ENCODE measurements around the gene THRB.

The THRB gene

DNA sequence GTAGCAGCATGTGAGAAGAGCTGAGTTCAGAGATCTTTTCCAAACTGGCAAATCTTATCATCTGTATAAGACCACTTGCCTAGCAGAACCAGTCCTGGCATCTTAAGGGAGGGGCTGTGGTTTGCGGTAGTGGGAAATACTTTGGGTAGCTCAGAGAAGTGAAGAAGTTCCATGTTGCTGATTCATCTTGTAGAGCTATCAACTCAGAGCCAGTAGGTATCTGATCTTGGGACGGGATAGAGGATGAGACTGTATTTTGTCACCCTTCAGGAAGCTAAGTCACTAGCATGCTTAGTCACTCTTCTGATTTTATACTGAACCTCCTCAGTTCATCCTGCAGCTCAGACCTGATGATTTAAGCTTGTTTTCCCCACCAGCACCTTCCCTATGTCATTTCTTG, 338.2 kb downstream of the THRB start:
- Histone ChIP-seq H3K9ac (ENCODE audit: low read depth, low read length) (no peak overlapping the region), H3K36me3 (ENCODE audit: insufficient read depth, low read length) (no peaks in the 10 kb centered on the region), H3K4me1 (ENCODE audit: insufficient read depth, low read length) (peaks cover 16% of the 10 kb centered on the region; the same call in 1 of the 2 replicates), H3K9me3 (ENCODE audit: control insufficient read depth, insufficient read depth, low read length) (no peaks in the 10 kb centered on the region)

DNA sequence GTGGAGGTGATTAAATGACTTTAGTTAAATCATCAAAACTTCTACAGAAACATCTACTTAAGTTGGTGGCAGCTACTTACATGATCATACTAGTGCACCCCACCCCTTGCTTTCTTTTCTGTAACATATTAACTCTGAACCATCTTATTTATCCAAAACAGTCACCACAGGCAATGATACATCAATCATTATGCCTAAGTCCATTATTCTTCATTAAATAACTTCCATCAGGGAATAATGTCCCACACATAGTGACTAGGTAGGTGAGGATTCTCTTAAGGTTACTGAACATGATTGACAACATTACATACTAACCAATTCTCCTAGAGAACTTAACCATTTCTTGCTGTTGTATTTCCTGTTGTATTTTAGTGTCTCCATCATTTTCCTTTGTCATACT, 339.4 kb downstream of the THRB start:
- peaks cover 9% of the 10 kb centered on the region; the same call in 1 of the 2 replicates for H3K4me1 ChIP-seq (ENCODE audit: insufficient read depth, low read length)
- H3K36me3 ChIP-seq (ENCODE audit: insufficient read depth, low read length), result no peaks in the 10 kb centered on the region
- H3K9me3 ChIP-seq (ENCODE audit: control insufficient read depth, insufficient read depth, low read length), result no peaks in the 10 kb centered on the region
- H3K9ac ChIP-seq (ENCODE audit: low read depth, low read length), result no peak overlapping the region

DNA sequence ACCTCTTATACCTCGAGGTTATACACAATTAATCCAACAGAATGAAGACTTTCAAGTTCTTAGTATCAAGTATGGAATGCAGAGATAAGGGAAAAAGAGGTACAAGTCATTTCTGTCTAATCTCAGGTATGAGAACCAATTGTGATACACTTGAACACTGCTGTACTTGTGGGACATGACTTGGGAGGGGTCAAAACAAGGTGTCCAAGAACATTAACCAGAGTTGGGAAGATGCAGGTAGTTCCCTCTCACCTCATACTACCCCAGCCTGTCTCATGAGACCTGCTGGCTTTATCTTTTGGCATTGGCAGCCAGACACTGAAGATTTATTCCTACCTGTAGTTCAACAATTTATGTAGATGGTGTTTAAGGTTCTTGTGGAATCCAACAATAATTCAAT, 339.9 kb downstream of the THRB start:
- H3K4me1 ChIP-seq (ENCODE audit: insufficient read depth, low read length), result peaks cover 9% of the 10 kb centered on the region; the same call in 1 of the 2 replicates
- H3K9ac ChIP-seq (ENCODE audit: low read depth, low read length), result no peak overlapping the region
- H3K9me3 ChIP-seq (ENCODE audit: control insufficient read depth, insufficient read depth, low read length), result no peaks in the 10 kb centered on the region
- no peaks in the 10 kb centered on the region for H3K36me3 ChIP-seq (ENCODE audit: insufficient read depth, low read length)

DNA sequence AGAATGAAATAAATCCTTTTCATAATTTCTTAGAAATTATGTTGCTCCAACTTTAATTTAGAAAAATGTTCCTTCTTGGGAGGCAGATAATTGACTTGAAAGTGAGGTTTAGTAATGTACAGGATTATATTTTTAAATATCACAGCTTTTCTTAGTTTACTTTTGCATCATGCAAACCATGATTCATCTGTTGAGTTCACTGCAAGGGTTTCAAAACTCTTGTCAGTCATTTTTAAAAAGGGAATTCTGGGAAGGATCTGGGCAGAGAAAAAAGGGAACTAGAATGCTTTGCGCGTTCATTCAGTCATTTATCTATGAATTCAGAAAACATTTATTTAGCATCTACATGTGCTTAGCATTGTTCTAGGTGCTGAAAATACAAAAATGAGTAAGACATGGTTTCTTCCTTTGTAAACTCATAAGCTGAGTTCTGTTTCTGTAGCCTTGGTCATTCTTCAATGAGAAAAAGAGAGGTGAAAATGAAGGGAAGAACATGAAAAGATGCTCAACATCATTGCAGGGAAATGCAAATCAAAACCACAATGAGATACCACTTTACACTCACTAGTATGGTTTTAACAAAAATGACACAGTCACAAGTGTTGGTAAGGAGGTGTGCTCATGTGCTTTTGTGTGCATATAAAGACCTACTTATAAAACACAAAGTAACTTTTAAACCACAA, 340.5 kb downstream of the THRB start:
- Histone ChIP-seq H3K36me3 (ENCODE audit: insufficient read depth, low read length) (no peaks in the 10 kb centered on the region), H3K9me3 (ENCODE audit: control insufficient read depth, insufficient read depth, low read length) (no peaks in the 10 kb centered on the region), H3K9ac (ENCODE audit: low read depth, low read length) (no peak overlapping the region), H3K4me1 (ENCODE audit: insufficient read depth, low read length) (peaks cover 9% of the 10 kb centered on the region; the same call in 1 of the 2 replicates)

DNA sequence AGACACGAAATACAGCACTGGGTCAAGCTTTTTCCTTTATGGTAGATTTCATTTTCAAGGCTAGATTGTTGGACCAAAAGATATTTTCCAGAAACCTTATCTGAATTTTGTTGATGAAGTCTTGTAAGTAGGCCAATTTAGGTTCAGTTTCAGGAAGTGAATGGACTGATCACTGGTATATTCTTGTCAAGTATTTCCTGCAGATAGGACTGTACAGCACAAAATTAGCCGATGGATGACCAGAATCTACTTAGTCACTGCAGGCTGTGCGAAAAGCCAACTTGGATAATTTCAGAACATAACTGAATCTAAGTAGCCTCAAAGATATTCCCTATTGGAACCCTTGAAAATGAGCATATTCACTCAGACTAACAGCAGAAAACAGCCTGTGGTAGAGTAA, 343.1 kb downstream of the THRB start:
- H3K36me3 ChIP-seq (ENCODE audit: insufficient read depth, low read length), result no peaks in the 10 kb centered on the region
- H3K4me1 ChIP-seq (ENCODE audit: insufficient read depth, low read length), result peaks cover 3% of the 10 kb centered on the region; the same call in 1 of the 2 replicates
- H3K9me3 ChIP-seq (ENCODE audit: control insufficient read depth, insufficient read depth, low read length), result no peaks in the 10 kb centered on the region
- no peak overlapping the region for H3K9ac ChIP-seq (ENCODE audit: low read depth, low read length)

DNA sequence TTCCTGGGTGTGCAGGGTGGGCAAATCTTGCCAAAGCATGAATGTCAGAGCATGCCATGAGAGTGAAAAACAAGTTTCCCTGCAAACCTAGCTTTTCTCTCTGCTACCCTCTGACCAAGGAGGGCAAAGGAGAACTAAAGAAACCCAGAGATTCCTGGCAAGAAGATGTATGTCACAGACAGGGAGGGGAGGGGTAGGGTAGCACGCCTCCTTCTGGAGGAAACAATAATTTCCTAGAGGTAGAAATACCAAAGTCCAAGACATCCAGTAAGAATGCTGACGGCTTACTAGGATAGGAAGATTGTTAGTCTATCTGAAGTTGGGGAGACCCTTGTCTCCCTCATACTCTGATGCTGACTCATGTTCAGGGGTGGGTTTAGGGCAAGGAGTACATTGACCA, 345.6 kb downstream of the THRB start:
- no peak overlapping the region for H3K9ac ChIP-seq (ENCODE audit: low read depth, low read length)
- H3K4me1 ChIP-seq (ENCODE audit: insufficient read depth, low read length), result no peaks in the 10 kb centered on the region
- H3K9me3 ChIP-seq (ENCODE audit: control insufficient read depth, insufficient read depth, low read length), result no peaks in the 10 kb centered on the region
- H3K36me3 ChIP-seq (ENCODE audit: insufficient read depth, low read length), result no peaks in the 10 kb centered on the region

DNA sequence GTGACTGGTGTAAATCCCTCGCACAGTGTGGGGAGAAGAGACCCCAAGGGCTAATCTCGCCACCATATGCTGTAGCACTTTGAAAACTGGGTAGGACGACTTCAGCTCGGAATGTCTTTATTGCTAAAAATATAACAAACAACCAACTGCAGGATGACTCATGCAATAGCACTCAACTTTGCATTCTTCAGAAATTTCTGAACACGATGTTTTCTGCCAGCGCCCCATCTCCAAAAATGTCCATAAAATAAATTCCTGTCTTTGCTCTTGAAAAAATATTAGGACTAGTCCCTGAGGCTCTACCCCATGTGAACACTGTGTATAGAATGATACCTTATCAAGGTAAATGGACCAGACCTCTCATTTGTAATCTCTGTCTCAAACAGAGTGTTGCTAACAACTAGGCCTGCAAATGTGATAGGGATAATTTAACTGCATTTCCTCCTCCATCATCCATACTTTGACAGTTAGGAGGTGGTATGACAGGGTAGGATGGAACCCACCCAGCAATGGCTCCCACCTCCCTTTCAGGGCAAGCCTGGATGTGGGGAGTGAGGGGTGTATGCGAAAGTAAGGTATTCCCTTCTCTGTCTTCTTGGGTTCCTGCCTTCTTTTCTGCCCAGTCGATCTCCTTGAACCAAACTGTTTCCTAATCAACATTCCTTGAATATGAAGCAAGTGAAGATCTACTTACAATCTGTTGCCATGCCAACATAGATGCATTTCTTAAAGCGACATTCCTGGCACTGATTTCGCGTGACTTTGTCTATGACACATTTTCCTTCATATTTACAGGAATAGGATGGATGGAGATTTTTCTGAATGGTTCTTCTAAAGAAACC, 348.4 kb downstream of the THRB start:
- H3K9me3 ChIP-seq (ENCODE audit: control insufficient read depth, insufficient read depth, low read length), result no peaks in the 10 kb centered on the region
- no peak overlapping the region for H3K9ac ChIP-seq (ENCODE audit: low read depth, low read length)
- no peaks in the 10 kb centered on the region for H3K4me1 ChIP-seq (ENCODE audit: insufficient read depth, low read length)
- no peaks in the 10 kb centered on the region for H3K36me3 ChIP-seq (ENCODE audit: insufficient read depth, low read length)

DNA sequence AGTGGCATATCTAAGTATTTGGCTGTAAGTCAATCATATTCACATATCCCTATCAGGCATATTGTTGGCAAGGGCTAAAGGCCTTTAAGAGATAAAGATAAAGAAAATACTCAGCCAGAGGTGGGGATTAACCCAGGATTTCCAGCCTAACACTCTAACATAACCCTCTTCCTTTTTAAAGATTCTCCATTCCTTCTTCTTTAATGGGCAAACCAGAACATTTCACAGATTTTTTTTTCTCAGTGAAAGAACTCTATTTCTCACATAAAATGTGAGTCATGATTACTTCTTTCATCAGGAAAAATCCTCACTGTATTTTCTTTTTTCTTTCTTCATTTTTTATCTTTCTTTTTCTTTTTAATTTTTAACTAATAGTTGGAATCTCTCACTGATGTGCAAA, 349.2 kb downstream of the THRB start:
- no peaks in the 10 kb centered on the region for H3K9me3 ChIP-seq (ENCODE audit: control insufficient read depth, insufficient read depth, low read length)
- H3K36me3 ChIP-seq (ENCODE audit: insufficient read depth, low read length), result no peaks in the 10 kb centered on the region
- H3K9ac ChIP-seq (ENCODE audit: low read depth, low read length), result no peak overlapping the region
- H3K4me1 ChIP-seq (ENCODE audit: insufficient read depth, low read length), result no peaks in the 10 kb centered on the region

DNA sequence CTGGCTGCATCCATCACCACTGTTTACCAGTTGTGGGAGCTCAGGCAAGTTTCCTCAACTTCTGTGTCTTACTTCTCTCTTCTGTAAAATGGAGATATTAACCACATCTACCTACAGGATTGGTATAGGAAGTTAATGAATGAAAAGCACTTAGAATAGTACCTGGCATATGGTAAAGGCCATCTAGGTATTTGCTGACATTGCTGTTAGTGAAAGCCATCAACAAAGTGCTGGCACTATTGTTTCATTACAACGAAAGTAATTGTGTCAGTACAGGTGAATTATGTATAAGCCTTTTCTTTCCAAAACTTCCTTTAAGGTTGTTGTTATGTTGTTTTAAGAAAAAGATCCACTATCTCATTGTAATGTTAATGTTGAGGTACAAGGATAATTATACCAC, 352.5 kb downstream of the THRB start:
- Histone ChIP-seq H3K9me3 (ENCODE audit: control insufficient read depth, insufficient read depth, low read length) (no peaks in the 10 kb centered on the region), H3K9ac (ENCODE audit: low read depth, low read length) (no peak overlapping the region), H3K4me1 (ENCODE audit: insufficient read depth, low read length) (no peaks in the 10 kb centered on the region), H3K36me3 (ENCODE audit: insufficient read depth, low read length) (no peaks in the 10 kb centered on the region)

DNA sequence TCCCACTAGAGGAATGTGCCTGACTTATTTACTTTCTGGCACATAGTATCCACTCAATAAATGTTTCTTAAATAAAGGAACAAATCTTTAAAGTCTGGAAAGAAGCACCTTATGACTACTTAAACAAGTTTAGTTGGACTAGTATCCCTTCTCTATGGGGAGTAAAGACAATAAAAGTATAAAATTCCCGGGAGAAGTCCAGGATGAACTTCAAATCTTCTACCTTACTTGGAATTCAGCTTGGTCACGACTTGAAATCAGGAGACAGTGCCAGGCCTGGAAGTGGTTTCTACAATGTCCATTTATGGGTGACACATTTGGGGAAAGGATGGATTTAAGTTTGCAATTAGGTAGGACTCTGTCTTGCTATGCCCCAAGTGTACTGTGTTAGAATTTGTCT, 353.1 kb downstream of the THRB start:
- no peak overlapping the region for H3K9ac ChIP-seq (ENCODE audit: low read depth, low read length)
- H3K9me3 ChIP-seq (ENCODE audit: control insufficient read depth, insufficient read depth, low read length), result no peaks in the 10 kb centered on the region
- H3K4me1 ChIP-seq (ENCODE audit: insufficient read depth, low read length), result no peaks in the 10 kb centered on the region
- no peaks in the 10 kb centered on the region for H3K36me3 ChIP-seq (ENCODE audit: insufficient read depth, low read length)

DNA sequence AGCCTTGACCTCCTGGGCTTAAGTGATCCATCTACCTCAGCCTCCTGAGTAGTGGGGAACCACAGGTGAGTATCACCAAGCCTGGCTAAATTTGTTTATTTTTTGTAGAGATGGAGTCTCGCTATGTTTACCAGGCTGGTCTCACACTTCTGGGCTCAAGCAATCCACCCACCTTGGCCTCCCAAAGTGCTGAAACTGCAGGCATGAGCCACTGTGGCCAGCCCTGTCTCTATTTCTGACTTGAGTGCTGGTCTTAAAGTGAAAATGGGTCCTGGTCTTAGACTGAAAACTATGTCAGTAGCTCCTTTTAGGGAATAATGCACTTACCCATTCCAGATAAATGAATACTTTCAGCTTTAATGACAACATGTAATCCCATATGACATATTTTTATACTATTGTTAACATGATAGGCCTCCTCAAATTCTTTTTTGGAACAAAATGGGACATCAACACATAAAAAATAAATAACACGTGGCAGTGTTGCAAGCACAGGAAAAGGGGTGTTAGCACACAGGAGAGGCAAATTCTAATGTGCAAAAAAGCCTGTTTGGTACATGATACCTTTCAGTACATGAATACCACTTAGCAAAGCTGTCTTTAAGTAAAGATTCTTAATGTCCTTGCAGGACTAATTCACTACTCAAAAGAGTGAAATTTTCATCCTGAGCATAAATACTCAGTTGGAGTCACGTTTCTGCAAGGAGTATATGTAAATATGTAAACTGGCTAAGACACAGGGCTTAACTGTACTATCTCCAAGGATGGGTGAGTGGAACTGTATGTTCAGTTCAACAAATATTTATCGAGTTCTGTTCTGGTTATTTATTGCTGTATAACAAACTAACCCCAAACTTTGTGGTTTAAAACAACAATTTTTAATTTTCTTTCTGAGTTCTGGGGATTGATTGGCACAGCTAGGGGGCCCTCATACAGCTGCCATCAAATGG, 354.9 kb downstream of the THRB start:
- no peaks in the 10 kb centered on the region for H3K9me3 ChIP-seq (ENCODE audit: control insufficient read depth, insufficient read depth, low read length)
- H3K36me3 ChIP-seq (ENCODE audit: insufficient read depth, low read length), result no peaks in the 10 kb centered on the region
- H3K4me1 ChIP-seq (ENCODE audit: insufficient read depth, low read length), result no peaks in the 10 kb centered on the region
- H3K9ac ChIP-seq (ENCODE audit: low read depth, low read length), result no peak overlapping the region

DNA sequence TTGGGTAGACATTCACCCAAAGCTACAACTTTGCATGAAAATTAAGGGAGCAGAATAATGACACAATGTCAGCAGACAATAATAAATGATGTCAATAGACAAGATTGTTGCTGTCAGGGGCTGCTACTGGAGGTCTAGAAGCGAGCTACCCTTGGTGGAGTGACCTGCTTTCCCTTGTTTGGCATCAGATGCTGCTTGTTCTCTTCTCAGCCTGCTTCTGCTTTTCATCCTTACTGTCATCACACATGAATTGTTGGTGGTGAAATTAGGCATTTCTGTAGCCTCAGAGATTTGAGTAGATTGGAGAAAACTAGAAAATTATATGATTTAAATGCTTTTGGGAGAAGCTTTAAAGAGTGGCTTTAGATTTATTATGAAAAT, 355.8 kb downstream of the THRB start:
- Histone ChIP-seq H3K36me3 (ENCODE audit: insufficient read depth, low read length) (no peaks in the 10 kb centered on the region), H3K4me1 (ENCODE audit: insufficient read depth, low read length) (no peaks in the 10 kb centered on the region), H3K9me3 (ENCODE audit: control insufficient read depth, insufficient read depth, low read length) (no peaks in the 10 kb centered on the region), H3K9ac (ENCODE audit: low read depth, low read length) (no peak overlapping the region)

DNA sequence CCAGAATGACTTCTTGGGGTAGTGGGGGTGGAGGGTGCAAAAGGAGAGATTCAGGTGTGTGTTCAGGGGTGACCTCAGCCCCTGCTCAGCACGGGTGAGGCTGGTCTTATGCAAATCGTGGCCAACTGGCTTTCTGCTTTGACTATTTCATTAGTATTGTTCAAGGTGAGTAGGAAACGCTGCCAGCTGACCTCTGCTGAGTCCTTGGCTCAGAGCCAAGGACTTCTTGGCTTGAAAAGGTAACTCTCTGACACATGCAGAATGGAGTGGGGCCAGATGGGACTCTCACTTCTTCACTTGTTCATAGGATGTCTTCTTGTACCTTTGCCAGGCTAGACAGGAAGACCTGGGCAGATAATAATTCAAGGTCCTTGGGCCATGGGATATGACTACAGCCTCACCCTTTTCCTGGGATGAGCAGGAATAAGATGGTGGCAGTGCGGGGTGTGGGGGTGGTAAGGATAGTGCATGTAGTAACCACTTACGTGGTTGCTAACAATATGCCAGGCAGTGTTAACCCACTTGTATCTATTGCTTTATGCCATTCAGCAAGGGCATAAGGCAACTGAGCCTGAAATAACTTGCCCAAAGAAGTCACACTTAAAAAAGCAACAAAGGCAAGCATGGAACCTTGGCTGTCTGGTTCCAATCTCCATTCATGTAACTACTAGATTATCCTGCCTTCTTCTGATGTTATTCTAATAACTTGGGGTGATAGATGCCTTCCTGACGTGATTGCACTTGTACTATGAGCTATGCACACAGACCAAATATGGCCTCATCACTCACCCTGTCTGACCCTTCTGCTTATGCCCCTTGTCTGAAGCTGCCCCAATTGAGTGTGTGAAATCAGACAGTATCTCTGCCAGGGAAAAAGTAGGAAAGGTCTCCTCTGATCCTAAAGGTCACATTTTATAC, 356.4 kb downstream of the THRB start:
- H3K9ac ChIP-seq (ENCODE audit: low read depth, low read length), result no peak overlapping the region
- no peaks in the 10 kb centered on the region for H3K9me3 ChIP-seq (ENCODE audit: control insufficient read depth, insufficient read depth, low read length)
- no peaks in the 10 kb centered on the region for H3K4me1 ChIP-seq (ENCODE audit: insufficient read depth, low read length)
- H3K36me3 ChIP-seq (ENCODE audit: insufficient read depth, low read length), result no peaks in the 10 kb centered on the region
